Measurements from ENCODE around the gene CDK14. TPM values are rescaled to one million over a fixed set of nuclear protein-coding genes. Genes with fewer than 3 reads are reported as not detected.

Gene CDK14
- total and polyA plus RNA-seq, 2 donors (not counting 3 experiments of a cell fraction or from before 2014, with no cell fraction given), result 5.5 to 34.2 TPM

DNA sequence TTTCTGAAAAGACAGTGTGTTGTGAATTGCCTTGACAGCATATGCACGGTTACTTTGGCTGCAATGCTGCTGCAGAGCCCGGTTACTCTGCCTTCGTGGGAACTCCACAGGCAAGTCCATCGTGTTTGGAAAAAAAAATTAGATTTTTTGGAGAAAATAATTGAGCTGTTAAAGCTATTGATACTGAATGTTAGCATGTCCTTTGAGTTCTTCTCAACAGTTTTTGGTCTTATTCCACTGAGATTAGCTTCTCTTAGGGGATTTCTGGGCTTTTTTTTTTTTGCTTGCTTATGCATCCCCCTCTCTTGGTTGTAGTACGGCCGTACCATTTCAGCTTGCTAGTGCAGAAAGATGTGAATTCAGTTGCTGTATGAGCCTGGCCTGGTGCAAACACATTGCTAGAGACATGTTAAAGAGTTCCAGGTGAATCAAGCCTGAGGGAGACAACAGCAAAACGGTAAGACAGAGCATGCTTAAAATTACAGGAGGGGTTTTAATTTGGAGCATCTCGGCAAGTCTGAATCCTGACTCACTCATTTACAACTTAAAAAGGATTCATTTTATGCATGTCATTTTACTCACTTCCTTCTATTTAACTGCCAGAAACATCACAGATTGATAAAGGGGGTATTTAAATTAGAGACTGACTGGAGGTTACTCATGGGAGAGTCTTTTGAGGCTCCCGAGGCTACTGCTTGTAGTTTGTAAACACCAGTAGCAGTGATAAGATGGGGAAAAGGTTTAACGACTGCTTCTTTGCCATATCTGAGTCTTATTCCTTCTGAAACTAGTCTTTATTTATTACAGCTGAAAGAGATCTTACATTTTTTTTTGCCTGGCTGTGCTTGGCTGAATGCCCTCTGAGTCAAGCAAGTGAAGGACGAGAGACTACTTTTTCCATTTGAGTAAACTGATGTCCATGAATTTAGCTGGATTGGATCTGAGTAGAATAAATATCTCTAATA, 113.7 kb downstream of the CDK14 start:
- Histone ChIP-seq H3K9me3 (replicated peaks; ENCODE audit: control insufficient read depth, insufficient read depth, low read length) (no peaks in the 10 kb centered on the region), H3K9me1 (replicated peaks; ENCODE audit: control insufficient read depth, extremely low read depth, insufficient read depth, low read length) (peaks cover 4% of the 10 kb centered on the region), H3K27me3 (ENCODE audit: control insufficient read depth in 2 of 2, insufficient read depth in 2 of 2, low read length in 2 of 2) (no peaks in the 10 kb centered on the region), H3K9ac (replicated peaks; ENCODE audit: extremely low read depth, insufficient read depth, low read length) (no peak overlapping the region), H3K4me1 (ENCODE audit: control insufficient read depth, extremely low read depth, insufficient read depth, low read length) (peaks cover 12% of the 10 kb centered on the region), H3K36me3 (ENCODE audit: control insufficient read depth in 2 of 2, extremely low read depth in 1 of 2, insufficient read depth in 2 of 2, low read length in 2 of 2) (no peaks in the 10 kb centered on the region), H3K27ac (ENCODE audit: insufficient read depth, low read depth, low read length) (no peak overlapping the region), H3K4me3 (replicated peaks in 1 of 3; ENCODE audit: insufficient read depth in 1 of 3, low read depth in 1 of 3, low read length in 3 of 3) (no peak overlapping the region), H3K79me2 (ENCODE audit: control insufficient read depth, insufficient read depth, low read length) (peaks cover 10% of the 10 kb centered on the region), H2AFZ (ENCODE audit: low read depth, low read length) (no peak overlapping the region), H4K20me1 (replicated peaks; ENCODE audit: control insufficient read depth, extremely low read depth, insufficient read depth, low read length) (no peaks in the 10 kb centered on the region), H3K4me2 (ENCODE audit: insufficient read depth, low read length) (no peak overlapping the region)
- no peak for FAIRE-seq
- dilution Hi-C loops (cut with MboI; ENCODE audit: extremely low pct_ligation_motif_present, low sequenced_read_pairs), result no loop called here
- intact Hi-C loops (cut with micrococcal nuclease), result loop anchor here (1.0 to 5.0 kb wide), 2 partner anchors 157 to 325 kb away; no protein-coding TSS in a partner anchor
- CTCF ChIA-PET, result interaction anchor here (0.6 to 3.6 kb wide), 15 partner anchors 10 to 326 kb away, joined by 3 to 27 read pairs (median 4); no protein-coding TSS in a partner anchor
- POLR2A ChIA-PET, result no interaction called here
- DNase-seq (ENCODE audit: low read depth, low spot score), result peak; percentile 81
- no TSS peak for BruUV-seq (replicated peaks)
- no peak for TF ChIP-seq GATA2 (IDR thresholded peaks at IDR 0.05; ENCODE audit: insufficient read depth, insufficient read length, low read depth, low read length)
- peak; percentile 35 for TF ChIP-seq FOS (IDR thresholded peaks at IDR 0.05; ENCODE audit: borderline replicate concordance, insufficient read depth, low read length)

GRCh38 chr7:90710466-90710850, 114.3 kb downstream of the CDK14 start:
- DNase-seq (ENCODE audit: low read depth, low spot score) (no peak), FAIRE-seq (no peak)
- no peaks in the 10 kb centered on the region for H3K36me3 ChIP-seq (ENCODE audit: control insufficient read depth in 2 of 2, extremely low read depth in 1 of 2, insufficient read depth in 2 of 2, low read length in 2 of 2)
- H3K27ac ChIP-seq (ENCODE audit: insufficient read depth, low read depth, low read length), result no peak overlapping the region
- H2AFZ ChIP-seq (ENCODE audit: low read depth, low read length), result no peak overlapping the region
- dilution Hi-C loops (cut with MboI; ENCODE audit: extremely low pct_ligation_motif_present, low sequenced_read_pairs), result no loop called here
- BruUV-seq (replicated peaks), result no TSS peak
- H3K9me1 ChIP-seq (replicated peaks; ENCODE audit: control insufficient read depth, extremely low read depth, insufficient read depth, low read length), result peaks cover 4% of the 10 kb centered on the region
- no peaks in the 10 kb centered on the region for H4K20me1 ChIP-seq (replicated peaks; ENCODE audit: control insufficient read depth, extremely low read depth, insufficient read depth, low read length)
- TF ChIP-seq, protein P1, sequence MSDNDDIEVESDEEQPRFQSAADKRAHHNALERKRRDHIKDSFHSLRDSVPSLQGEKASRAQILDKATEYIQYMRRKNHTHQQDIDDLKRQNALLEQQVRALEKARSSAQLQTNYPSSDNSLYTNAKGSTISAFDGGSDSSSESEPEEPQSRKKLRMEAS (IDR thresholded peaks at IDR 0.05; ENCODE audit: insufficient read depth, insufficient read length), result no peak
- TF ChIP-seq POLR2A (IDR thresholded peaks at IDR 0.05; ENCODE audit: low read depth, low read length), result no peak
- no peak for TF ChIP-seq GATA2 (IDR thresholded peaks at IDR 0.05; ENCODE audit: insufficient read depth, insufficient read length, low read depth, low read length)
- no peak for TF ChIP-seq JUN (IDR thresholded peaks at IDR 0.05; ENCODE audit: borderline replicate concordance, insufficient read depth, insufficient read length, low read depth)
- TF ChIP-seq FOS (IDR thresholded peaks at IDR 0.05; ENCODE audit: borderline replicate concordance, insufficient read depth, low read length), result no peak
- TF ChIP-seq CTCF (IDR thresholded peaks at IDR 0.05; ENCODE audit: extremely low read depth in 1 of 2, insufficient read depth in 1 of 2, low read depth in 1 of 2, low read length in 2 of 2), result no peak
- TF ChIP-seq EZH2 (IDR thresholded peaks at IDR 0.05; ENCODE audit: borderline replicate concordance, low read depth, low read length, severe bottlenecking), result no peak
- TF ChIP-seq MYC (IDR thresholded peaks at IDR 0.05; ENCODE audit: low read depth, low read length), result no peak
- no peak for TF ChIP-seq POLR2AphosphoS5 (IDR thresholded peaks at IDR 0.05; ENCODE audit: insufficient read depth, low read depth, low read length)
- H3K27me3 ChIP-seq (ENCODE audit: control insufficient read depth in 2 of 2, insufficient read depth in 2 of 2, low read length in 2 of 2), result no peaks in the 10 kb centered on the region
- H3K4me1 ChIP-seq (ENCODE audit: control insufficient read depth, extremely low read depth, insufficient read depth, low read length), result peaks cover 12% of the 10 kb centered on the region
- H3K9ac ChIP-seq (replicated peaks; ENCODE audit: extremely low read depth, insufficient read depth, low read length), result no peak overlapping the region
- intact Hi-C loops (cut with micrococcal nuclease), result no loop called here
- no peak overlapping the region for H3K4me3 ChIP-seq (replicated peaks in 1 of 3; ENCODE audit: insufficient read depth in 1 of 3, low read depth in 1 of 3, low read length in 3 of 3)
- peaks cover 10% of the 10 kb centered on the region for H3K79me2 ChIP-seq (ENCODE audit: control insufficient read depth, insufficient read depth, low read length)
- ChIA-PET POLR2A (no interaction called here), CTCF (interaction anchor here (2.0 to 3.6 kb wide), 2 partner anchors 10 to 324 kb away, joined by 15 to 27 read pairs; no protein-coding TSS in a partner anchor)
- no peaks in the 10 kb centered on the region for H3K9me3 ChIP-seq (replicated peaks; ENCODE audit: control insufficient read depth, insufficient read depth, low read length)
- no peak overlapping the region for H3K4me2 ChIP-seq (ENCODE audit: insufficient read depth, low read length)
